GM18867 (cell line): ENCODE results near the gene SPATA16.
"Not testable (repeated sequence)": the region's sequence is repeated elsewhere in the genome, so short reads cannot be mapped to it uniquely, and the experiment has no call there.

Experiments
- ATAC-seq: cut with Tn5 transposase; IDR thresholded peaks from one replicate; pipeline ENCODE4 v1.9.1; 2021; ENCODE audit warnings: mild to moderate bottlenecking, moderate library complexity; ENCODE audit not compliant: unreplicated experiment

Gene SPATA16, protein sequence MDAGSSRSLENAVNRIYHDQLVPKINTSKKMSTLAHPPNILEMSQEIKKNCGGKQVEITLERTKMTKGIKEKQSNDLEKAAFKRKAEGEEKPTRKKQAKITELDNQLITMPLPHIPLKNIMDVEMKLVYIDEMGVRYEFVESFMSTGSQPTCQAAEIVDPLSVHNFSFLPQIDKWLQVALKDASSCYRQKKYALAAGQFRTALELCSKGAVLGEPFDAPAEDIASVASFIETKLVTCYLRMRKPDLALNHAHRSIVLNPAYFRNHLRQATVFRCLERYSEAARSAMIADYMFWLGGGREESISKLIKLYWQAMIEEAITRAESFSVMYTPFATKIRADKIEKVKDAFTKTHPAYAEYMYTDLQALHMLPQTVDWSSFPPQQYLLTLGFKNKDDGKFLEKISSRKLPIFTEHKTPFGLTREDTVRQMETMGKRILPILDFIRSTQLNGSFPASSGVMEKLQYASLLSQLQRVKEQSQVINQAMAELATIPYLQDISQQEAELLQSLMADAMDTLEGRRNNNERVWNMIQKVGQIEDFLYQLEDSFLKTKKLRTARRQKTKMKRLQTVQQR

DNA sequence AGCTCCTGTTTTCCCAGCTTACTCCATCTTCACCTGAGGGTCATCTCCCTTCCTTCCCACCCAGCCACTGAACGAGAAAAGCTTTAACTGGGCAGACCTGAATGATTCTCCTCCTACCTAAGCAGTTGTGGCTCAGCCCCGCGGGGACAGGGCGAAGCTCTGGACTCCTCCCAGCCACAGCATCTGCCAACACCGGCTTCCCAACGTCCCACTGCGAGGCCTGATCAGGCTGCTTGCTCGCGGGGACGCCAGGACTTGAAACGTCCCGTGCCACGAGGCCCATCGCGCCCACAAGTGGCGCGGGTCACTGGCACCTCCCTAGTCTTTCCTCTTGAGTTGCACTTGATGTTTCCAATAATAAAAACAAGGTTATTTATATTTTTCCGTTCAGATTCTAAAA, at the start of gene SPATA16:
Gene SPATA16, minus strand, starts transcription at position 250 of the 400 bp plus-strand sequence. CDS start 23,504 bp downstream, outside the sequence.
- no peak for ATAC-seq

DNA sequence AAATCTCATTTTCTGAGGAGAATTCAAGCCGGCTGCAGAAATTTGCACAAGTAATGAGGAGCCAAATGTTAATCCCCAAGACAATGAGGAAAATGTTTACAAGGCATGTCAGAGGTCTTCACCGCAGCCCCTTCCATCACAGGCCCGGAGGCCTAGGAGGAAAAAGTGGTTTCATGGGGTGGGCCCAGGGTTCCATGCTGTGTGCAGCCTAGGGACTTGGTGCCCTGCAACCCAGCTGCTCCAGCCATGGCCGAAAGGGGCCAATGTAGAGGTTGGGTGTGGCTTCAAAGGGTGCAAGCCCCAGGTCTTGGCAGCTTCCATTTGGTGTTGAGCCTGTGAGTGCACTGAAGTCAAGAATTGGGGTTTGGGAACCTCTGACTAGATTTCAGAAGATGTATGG, 42.0 kb upstream of the SPATA16 start:
- not testable (repeated sequence) for ATAC-seq

- ATAC-seq: no peak
Observed at GRCh38 chr3:173173652-173174051, 32.6 kb upstream of the SPATA16 start.

DNA sequence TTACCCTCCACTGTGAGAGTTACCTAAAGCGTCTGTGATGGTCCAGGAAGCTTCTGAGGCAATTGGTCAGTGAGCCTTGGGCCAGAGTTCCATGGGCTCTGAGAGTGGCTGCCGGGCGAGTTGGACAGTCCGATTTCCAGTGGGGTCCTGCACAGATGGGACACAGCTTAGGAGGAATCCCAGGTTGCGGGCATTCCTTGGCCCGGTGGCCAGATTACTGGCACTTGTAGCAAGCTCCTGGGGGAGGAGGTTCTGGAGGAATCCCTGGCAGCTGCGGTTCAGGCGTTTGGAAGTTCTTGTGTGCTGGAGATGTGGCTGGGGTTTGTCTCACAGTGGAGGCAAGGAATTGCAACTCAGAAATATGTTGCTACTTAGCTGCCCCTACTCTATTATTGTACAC, 18.1 kb upstream of the SPATA16 start:
- ATAC-seq: not testable (repeated sequence)

DNA sequence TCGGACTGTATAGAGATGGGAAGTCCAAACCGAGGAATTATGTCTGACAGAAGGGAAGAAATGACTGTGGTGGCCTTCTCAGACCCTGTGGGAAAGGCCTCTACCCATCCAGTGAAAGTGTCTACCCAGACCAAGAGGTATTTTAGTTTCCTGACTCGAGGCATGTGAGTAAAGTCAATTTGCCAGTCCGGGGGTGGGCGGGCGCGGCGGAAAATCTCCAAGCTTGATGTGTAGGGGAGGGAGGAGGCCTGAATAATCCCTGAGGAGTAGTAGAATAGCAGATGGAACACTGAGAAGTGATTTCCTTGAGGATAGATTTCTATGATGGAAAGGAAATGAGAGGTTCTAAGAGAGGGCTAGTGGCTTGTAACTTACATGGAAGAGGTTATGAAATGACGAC, 15.5 kb upstream of the SPATA16 start:
- ATAC-seq: not testable (repeated sequence)

GRCh38 chr3:173153631-173154030, 12.6 kb upstream of the SPATA16 start:
- no peak for ATAC-seq

GRCh38 chr3:173139420-173139819, 1.6 kb downstream of the SPATA16 start:
- no peak for ATAC-seq

GRCh38 chr3:173138026-173138425, 3.0 kb downstream of the SPATA16 start:
- ATAC-seq: no peak

DNA sequence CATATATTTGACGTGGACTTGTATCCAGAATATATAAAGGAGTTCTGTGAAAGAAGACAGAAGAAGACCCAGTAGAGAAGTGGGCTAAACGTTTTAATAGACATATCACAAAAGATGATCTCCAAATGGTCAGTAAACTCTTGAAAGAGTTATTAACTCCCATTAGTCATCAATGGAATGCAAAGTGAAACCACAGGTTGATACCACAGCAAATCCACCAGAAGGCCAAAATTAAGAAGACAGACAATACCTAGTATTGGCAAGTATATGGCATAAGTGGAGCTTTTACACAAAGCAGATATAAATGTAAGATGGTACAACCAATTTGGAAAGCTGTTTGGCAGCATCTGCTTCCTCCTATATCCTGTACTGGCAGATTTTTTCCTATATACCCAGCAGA, 6.0 kb downstream of the SPATA16 start:
- no peak for ATAC-seq

DNA sequence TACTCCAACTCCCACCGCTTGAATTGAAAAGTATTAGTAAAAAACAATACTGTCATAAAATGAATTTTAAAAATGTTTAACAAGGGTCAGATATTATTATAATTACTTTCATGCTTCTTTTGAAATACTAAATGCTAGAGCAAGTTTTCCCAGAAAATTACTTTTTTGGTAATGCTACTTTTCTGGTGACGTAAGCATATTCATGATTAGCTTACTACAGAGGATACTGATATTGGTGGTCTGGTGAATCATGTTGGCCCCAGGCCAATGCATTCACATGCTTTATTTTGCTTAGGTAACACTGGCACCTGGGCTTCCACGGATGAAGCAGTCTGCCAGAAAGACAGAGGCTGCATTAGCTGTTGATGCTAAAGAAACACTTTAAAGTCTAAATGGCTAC, 12.4 kb downstream of the SPATA16 start:
- ATAC-seq: no peak

GRCh38 chr3:173111321-173111720, 29.7 kb downstream of the SPATA16 start:
- ATAC-seq: no peak

DNA sequence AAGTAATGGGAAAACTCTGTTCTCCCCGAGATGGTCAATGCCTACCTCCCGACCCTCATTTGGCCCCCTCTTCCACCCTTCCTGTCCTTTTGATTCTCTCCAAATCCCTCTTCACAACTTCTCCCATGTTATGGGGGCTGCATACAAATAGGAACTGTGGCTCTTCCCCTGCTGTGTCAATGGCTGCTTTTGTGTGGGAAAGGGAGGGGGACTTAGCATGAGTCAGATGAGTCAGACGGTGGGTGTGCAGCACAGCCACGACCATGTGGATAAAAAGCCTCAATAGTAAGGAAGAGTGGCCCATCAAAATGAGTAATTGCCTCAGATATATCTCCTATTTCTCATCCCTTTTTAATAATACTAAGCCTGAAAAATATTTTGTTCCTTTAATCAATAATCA, 31.9 kb downstream of the SPATA16 start:
- ATAC-seq: no peak

GRCh38 chr3:173103469-173103868, 37.6 kb downstream of the SPATA16 start:
- ATAC-seq: no peak

GRCh38 chr3:173098959-173099358, 42.1 kb downstream of the SPATA16 start:
- no peak for ATAC-seq

DNA sequence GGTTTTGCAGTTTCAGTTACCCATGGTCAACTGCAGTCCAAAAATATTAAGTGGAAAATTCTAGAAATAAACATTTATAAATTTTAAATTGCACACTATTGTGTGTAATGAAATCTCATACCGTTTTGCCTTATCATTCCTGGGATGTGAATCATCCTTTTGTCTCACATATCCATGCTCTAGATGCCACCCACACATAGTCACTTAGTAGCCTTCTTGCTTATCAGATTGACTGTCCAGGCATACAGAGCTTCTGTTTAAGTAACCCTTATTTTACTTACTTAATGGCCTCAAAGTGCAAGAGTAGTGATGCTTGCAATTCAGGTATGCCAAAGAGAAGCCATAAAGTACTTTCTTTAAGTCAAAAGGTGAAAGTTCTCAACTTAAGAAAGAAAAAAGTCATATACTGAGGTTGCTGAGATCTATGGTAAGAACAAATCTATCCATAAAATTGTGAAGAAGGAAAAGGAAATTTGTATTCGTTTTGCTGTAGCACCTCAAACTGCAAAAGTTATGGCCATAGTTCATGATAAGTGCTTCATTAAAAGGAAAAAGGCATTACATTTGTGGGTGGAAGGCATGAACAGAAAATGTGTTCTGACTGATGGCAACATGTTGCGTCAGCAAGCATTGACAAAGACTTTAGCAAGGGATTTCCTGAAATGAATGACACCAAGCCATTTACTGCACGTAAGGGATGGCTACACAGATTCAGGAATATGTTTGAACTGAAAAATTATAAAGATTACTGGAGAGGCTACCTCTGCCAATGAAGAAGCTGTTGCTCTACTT, 43.8 kb downstream of the SPATA16 start:
- ATAC-seq: no peak

GRCh38 chr3:173096140-173096539, 44.9 kb downstream of the SPATA16 start:
- peak; percentile 37 for ATAC-seq

DNA sequence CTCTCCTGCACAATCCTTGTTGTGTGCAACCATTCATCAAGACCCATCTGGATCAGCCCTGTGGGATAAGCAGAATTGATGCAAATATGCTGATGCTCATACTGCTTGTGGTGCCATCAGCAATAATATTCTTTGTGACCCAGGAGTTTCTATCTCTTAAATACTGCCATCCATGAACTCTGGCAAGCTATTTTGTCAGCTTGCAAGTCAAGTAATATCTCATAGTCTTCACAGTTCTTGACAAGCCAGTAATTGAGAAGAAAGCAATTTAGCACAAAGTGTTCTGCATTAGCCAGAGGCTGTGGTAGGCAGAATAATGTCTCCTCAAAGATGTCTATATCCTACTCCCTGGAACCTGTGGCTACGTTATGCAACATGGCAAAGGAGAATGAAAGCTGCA, 49.0 kb downstream of the SPATA16 start:
- ATAC-seq: no peak

- ATAC-seq: no peak
Observed at GRCh38 chr3:173090492-173090891, 50.5 kb downstream of the SPATA16 start.

GRCh38 chr3:173089283-173089682, 51.8 kb downstream of the SPATA16 start:
- no peak for ATAC-seq

GRCh38 chr3:173078525-173078924, 62.5 kb downstream of the SPATA16 start:
- ATAC-seq: no peak
